Measurements from ENCODE around the gene KRTAP3-1.

KRTAP3-1 gene

GRCh38 chr17:40978575-40979151 is 30.3 kb downstream of the KRTAP3-1 start:
- DNase-seq (ENCODE audit: low read depth), result no peak

DNA sequence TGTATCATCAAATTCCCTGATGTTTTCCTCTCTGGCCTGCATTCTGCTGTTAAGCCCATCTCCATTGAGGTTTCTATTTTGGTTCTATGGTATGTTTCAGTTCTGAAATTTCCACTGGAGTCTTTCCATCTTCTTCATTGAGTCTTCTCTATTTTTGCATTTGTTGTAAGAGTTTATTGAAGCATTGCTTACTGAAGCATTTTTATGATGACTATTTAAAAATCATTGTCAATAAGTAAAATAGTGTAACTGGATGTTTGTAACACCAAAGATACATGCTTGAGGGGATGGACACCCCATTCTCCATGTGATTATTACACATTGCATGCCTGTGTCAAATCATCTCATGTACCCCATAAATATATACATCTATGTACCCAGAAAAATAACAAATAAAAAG is 33.4 kb downstream of the KRTAP3-1 start:
- no peak for DNase-seq (ENCODE audit: low read depth)

GRCh38 chr17:40974366-40974765 is 34.6 kb downstream of the KRTAP3-1 start:
- DNase-seq (ENCODE audit: low read depth), result no peak

DNA sequence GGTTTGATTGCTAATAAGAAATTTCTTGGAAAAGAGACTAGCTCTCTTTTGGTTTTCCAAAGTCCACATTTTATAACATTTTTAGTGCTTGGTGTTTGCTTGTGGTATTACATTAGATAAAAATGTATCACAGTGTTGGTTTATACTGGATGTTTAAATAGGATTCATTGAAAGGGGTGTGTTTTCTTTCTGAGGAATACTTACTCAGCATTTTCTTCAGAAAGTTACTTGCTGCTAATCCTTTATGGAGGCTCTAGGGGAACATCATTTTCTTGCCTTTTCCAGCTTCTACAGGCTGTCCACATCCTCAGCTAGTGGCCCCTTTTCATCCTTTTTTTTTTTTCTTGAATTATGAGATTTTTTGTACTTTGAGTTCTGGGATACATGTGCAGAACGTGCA is 41.3 kb downstream of the KRTAP3-1 start:
- no peak for DNase-seq (ENCODE audit: low read depth)

DNA sequence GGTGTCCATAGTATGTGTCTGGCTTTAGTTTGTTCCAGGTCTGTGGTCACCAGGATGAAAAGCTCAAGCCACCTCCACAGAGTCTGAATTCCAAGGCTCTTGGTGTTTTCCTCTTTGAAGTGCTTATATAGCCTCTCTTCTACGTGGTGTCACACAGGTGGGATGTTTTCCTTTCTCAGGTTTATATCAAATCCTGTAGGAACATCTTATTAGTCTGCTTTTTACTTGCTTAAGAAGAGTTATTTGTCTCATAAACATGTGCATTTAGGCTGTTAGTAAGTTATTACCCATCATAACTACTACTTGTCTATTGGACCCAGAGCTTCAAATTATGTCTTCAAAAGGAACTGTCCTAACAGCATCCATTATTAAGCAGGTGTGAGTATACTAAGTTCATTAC is 42.1 kb downstream of the KRTAP3-1 start, which contains the start of gene KRT39:
Gene KRT39 (minus strand): TSS at position 101 of the 400 bp plus-strand sequence. CDS start 92 bp downstream, at position 9.
- no peak for DNase-seq (ENCODE audit: low read depth)

GRCh38 chr17:40963838-40964237 is 45.1 kb downstream of the KRTAP3-1 start:
- DNase-seq (ENCODE audit: low read depth), result no peak

DNA sequence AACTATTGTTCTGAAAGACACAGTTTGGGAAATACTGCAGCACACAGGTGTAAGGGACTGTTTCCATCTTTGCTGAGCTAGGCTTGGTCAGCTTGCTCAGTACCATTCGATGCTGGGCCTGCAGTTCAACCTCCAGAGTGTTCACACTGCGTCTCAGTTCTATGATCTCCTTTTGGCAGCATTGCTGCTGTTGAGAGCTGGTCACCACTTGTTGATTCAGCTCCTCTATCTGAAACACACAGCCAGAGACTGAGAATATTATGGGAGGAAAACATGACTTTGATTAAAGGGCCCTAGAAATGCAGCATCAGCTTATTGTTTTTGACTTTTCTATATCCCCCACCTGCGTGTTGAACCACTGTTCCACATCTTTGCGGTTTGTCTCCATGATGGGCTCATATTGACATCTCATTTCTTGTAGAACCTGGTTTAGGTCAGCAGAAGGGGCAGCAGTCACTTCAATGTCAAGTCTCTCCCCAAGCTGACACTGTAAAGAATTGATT is 46.8 kb downstream of the KRTAP3-1 start:
- no peak for DNase-seq (ENCODE audit: low read depth)

GRCh38 chr17:40961591-40961990 is 47.3 kb downstream of the KRTAP3-1 start:
- DNase-seq (ENCODE audit: low read depth), result no peak

GRCh38 chr17:40960144-40960543 is 48.8 kb downstream of the KRTAP3-1 start:
- no peak for DNase-seq (ENCODE audit: low read depth)
